Neural progenitor cell (in vitro differentiated cells): ENCODE results near the gene ADAT2.

Experiments used
- EZH2 ChIP-seq: fragments of 200-600 bp; sonication (generic); IDR thresholded peaks from 2 replicates; pipeline ENCODE4 v1.6.1; 2017; ENCODE audit warnings: antibody characterized with exemption, mild to moderate bottlenecking, moderate library complexity
- EZH2phosphoT487 ChIP-seq: fragments of 200-600 bp; sonication (generic); IDR thresholded peaks from 2 replicates; pipeline ENCODE4 v1.6.1; 2017; ENCODE audit warnings: antibody characterized with exemption
- TF ChIP-seq, protein P1 (sequence below): fragments of 200-600 bp; sonication (generic); IDR thresholded peaks from 2 replicates; pipeline ENCODE4 v1.5.1; 2017; ENCODE audit warnings: antibody characterized with exemption, mild to moderate bottlenecking

DNA sequence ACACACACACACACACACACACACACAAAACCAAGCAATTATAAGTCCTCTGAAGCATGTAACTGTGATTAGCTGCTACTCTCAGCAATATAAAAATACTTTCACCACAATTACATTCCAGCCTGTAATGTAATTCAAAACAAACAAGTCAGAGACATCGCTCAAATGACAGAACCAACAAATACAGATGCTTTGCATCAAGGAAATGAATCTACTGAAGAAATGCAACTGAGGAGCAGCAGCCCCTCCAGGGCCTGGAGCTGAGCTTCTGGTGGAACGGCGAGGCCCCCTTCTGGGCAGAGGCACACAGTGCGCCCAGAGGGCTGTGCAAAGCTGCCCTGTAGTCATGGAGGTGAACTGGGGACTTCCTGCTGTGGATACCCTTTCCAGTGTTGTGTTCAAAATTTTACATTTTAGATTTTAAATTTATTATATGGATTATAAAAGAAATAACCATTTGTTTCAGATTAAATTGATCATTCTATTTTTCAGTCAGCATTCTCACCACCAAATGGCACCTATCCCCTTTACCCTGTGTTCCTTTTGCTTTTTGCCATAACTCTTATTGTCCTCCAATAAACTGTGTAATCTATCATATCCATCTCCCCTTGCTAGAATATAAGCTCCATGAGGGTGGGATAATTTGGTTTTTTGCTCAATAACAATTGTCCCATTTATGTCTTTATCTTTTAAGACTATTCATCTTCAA lies 23.2 kb downstream of the ADAT2 start:
- no peak for TF ChIP-seq EZH2
- TF ChIP-seq, protein P1, sequence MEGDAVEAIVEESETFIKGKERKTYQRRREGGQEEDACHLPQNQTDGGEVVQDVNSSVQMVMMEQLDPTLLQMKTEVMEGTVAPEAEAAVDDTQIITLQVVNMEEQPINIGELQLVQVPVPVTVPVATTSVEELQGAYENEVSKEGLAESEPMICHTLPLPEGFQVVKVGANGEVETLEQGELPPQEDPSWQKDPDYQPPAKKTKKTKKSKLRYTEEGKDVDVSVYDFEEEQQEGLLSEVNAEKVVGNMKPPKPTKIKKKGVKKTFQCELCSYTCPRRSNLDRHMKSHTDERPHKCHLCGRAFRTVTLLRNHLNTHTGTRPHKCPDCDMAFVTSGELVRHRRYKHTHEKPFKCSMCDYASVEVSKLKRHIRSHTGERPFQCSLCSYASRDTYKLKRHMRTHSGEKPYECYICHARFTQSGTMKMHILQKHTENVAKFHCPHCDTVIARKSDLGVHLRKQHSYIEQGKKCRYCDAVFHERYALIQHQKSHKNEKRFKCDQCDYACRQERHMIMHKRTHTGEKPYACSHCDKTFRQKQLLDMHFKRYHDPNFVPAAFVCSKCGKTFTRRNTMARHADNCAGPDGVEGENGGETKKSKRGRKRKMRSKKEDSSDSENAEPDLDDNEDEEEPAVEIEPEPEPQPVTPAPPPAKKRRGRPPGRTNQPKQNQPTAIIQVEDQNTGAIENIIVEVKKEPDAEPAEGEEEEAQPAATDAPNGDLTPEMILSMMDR = peak; percentile 98
- no peak for TF ChIP-seq EZH2phosphoT487
